A673 (cell line): Measurements from ENCODE around the gene FDXR. TPM values are rescaled to one million over a fixed set of nuclear protein-coding genes. Genes with fewer than 3 reads are reported as not detected.

ENCODE experiments used
- BruUV-seq: library from RNA; stranded (reverse); fragments of 400-500 nt; replicated peaks from 2 replicates; lab custom pipeline; 2021; lab: Mats Ljungman, UMichigan
- CTCF ChIA-PET: fragments of 300-600 bp; sonication (Branson Sonifier 250); formaldehyde crosslinking; loops from one replicate; lab custom pipeline; 2022; ENCODE audit warnings: antibody characterized with exemption; lab: Charles Lee
- POLR2A ChIA-PET: fragments of 300-600 bp; sonication (Branson Sonifier 250); formaldehyde crosslinking; loops from one replicate; lab custom pipeline; 2022; ENCODE audit warnings: antibody characterized with exemption; ENCODE audit not compliant: low non-redundant PET; lab: Charles Lee
- DNase-seq: peaks from one replicate; pipeline ENCODE4 v3.0.0-alpha.2; 2015; ENCODE audit warnings: low spot score
- H3K27ac ChIP-seq: fragments of 200-600 bp; sonication (generic); 2 replicates; pipeline ENCODE4 v1.5.1; 2016; ENCODE audit warnings: mixed run types, low read depth, mild to moderate bottlenecking, mixed read lengths, antibody characterized with exemption, low read length; ENCODE audit not compliant: poor library complexity, severe bottlenecking
- H3K27me3 ChIP-seq: fragments of 200-600 bp; sonication (generic); replicated peaks from 2 replicates; pipeline ENCODE4 v1.6.1; 2017; ENCODE audit warnings: mixed run types, low read depth, mild to moderate bottlenecking, mixed read lengths, antibody characterized with exemption, low read length; ENCODE audit not compliant: insufficient read depth, poor library complexity
- H3K36me3 ChIP-seq: fragments of 200-600 bp; sonication (generic); 2 replicates; pipeline ENCODE4 v1.6.1; 2016; ENCODE audit warnings: mixed run types, mild to moderate bottlenecking, mixed read lengths, antibody characterized with exemption, low read length; ENCODE audit not compliant: insufficient read depth, poor library complexity, severe bottlenecking
- H3K4me1 ChIP-seq: fragments of 200-600 bp; sonication (generic); 2 replicates; pipeline ENCODE4 v1.6.1; 2017; ENCODE audit warnings: mixed run types, mild to moderate bottlenecking, mixed read lengths, antibody characterized with exemption, low read length; ENCODE audit not compliant: insufficient read depth, poor library complexity, severe bottlenecking
- H3K4me3 ChIP-seq: fragments of 200-600 bp; sonication (generic); 2 replicates; pipeline ENCODE4 v1.5.1; 2016; ENCODE audit warnings: low read depth, mixed run types, mild to moderate bottlenecking, mixed read lengths, low read length; ENCODE audit not compliant: poor library complexity, severe bottlenecking
- H3K9me3 ChIP-seq: fragments of 200-600 bp; sonication (generic); 2 replicates; pipeline ENCODE4 v1.6.1; 2016; ENCODE audit warnings: mixed run types, low read depth, mild to moderate bottlenecking, mixed read lengths, antibody characterized with exemption, low read length; ENCODE audit not compliant: poor library complexity, severe bottlenecking
- CTCF ChIP-seq: fragments of 300-800, 200-600 bp; sonication (generic); conservative IDR thresholded peaks from 2 replicates; pipeline ENCODE4 v1.5.1; 2017; ENCODE audit warnings: low read depth, mild to moderate bottlenecking, antibody characterized with exemption, low read length, moderate library complexity, mixed read lengths
- EZH2 ChIP-seq: fragments of 200-600 bp; sonication (generic); IDR thresholded peaks from 2 replicates; pipeline ENCODE4 v1.6.1; 2017; ENCODE audit warnings: borderline replicate concordance, low read depth, mild to moderate bottlenecking, mixed read lengths, antibody characterized with exemption, low read length; ENCODE audit not compliant: poor library complexity, severe bottlenecking
- intact Hi-C: fragments of 100-400 bp; cut with micrococcal nuclease; formaldehyde crosslinking; loops from one replicate; pipeline ENCODE4 v1.10.0; 2022; ENCODE audit not compliant: unreplicated experiment
- total RNA-seq: library from RNA; stranded (reverse); gene quantifications from 2 replicates; pipeline ENCODE4 v1.2.3, GENCODE V29; 2021

The FDXR gene
- total RNA-seq, 1 experiment from 2014 or later, result 17.8 TPM

DNA sequence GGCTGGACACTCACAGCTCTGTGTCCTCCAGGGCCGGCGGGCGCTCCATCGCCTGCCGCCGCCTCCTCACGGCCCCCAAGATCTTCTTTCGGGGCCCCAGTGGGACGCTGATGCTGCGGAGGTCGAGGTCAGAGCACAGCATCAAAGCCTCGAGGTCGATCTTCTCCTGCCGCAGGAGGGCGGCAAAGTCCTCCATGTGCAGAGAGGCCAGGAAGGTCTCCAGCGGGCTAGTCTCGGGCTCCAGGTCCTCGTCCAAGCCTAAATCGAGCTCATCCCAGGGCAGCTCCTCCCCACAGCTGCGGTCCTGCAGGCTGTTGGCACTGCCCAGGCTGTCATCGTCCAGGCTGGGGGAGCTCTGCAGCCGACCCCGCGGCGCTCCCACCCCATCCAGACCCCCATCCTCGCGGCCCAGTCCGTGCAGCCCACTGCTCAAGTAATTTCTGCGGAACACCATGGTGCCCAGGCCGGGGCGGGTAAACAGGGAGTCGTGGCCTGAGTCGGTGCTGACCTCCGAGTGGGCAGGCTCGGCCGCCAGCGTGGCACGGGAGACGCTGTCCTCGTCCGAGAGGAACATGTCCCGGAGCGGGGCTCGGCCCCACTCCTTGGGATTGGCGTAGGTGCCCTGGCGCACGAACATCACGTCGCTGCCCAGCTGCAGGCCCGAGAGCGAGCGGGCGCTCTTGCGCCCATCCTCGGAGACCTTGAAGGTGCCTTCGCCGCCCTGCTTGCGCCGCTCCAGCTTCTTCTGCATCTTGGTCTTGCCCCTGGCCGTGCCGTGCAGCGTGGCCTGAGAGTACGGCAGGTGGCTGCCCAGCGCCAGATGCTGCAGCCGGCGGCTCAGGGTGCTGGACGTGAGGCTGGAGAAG, 46.9 kb upstream of the FDXR start:
- ChIA-PET CTCF (no interaction called here), POLR2A (no interaction called here)
- Histone ChIP-seq H3K4me1 (peaks cover 14% of the 10 kb centered on the region), H3K9me3 (no peaks in the 10 kb centered on the region), H3K27ac (no peak overlapping the region), H3K36me3 (no peaks in the 10 kb centered on the region), H3K4me3 (no peak overlapping the region), H3K27me3 (peaks cover 26% of the 10 kb centered on the region)
- no peak for DNase-seq
- intact Hi-C loops, result no loop called here
- no TSS peak for BruUV-seq
- TF ChIP-seq CTCF, result no peak
- no peak for TF ChIP-seq EZH2

DNA sequence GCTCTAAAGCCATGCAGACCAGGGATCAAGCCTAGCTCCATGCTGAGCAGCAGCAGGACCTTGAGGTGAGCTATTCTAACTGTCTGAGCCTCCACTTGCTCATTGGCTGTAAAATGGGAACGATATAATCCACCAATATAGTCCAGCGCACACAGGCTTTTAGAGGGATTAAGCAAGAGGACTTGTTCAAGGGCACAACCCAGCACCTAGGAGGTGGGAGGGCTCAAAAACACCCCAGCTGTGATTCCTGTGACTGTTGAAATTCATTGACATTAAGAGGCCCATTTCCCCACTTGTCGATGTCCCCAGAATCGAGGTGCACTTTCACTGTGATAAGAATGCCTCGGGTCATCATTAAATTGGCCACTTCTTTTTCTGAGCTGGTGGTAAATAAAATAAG, 46.1 kb upstream of the FDXR start:
- POLR2A ChIA-PET, result no interaction called here
- DNase-seq, result no peak
- H3K27ac ChIP-seq, result no peak overlapping the region
- H3K36me3 ChIP-seq, result no peaks in the 10 kb centered on the region
- peaks cover 18% of the 10 kb centered on the region for H3K27me3 ChIP-seq
- intact Hi-C loops, result no loop called here
- CTCF ChIA-PET, result no interaction called here
- BruUV-seq, result no TSS peak
- H3K4me3 ChIP-seq, result no peak overlapping the region
- no peak for TF ChIP-seq EZH2
- no peak for TF ChIP-seq CTCF
- H3K4me1 ChIP-seq, result peaks cover 14% of the 10 kb centered on the region
- no peaks in the 10 kb centered on the region for H3K9me3 ChIP-seq

GRCh38 chr17:74917430-74917829, 44.6 kb upstream of the FDXR start:
- POLR2A ChIA-PET, result no interaction called here
- BruUV-seq, result no TSS peak
- H3K27me3 ChIP-seq, result peaks cover 4% of the 10 kb centered on the region

More at GRCh38 chr17:74917430-74917829, 44.6 kb upstream of the FDXR start:
- CTCF ChIA-PET, result no interaction called here
- Histone ChIP-seq H3K36me3 (no peaks in the 10 kb centered on the region), H3K27ac (no peak overlapping the region), H3K4me3 (no peak overlapping the region), H3K4me1 (peaks cover 9% of the 10 kb centered on the region), H3K9me3 (no peaks in the 10 kb centered on the region)
- intact Hi-C loops, result no loop called here
- TF ChIP-seq EZH2, result no peak
- no peak for TF ChIP-seq CTCF
- no peak for DNase-seq
